ENCODE results near the gene ERGIC2.

Gene ERGIC2

DNA sequence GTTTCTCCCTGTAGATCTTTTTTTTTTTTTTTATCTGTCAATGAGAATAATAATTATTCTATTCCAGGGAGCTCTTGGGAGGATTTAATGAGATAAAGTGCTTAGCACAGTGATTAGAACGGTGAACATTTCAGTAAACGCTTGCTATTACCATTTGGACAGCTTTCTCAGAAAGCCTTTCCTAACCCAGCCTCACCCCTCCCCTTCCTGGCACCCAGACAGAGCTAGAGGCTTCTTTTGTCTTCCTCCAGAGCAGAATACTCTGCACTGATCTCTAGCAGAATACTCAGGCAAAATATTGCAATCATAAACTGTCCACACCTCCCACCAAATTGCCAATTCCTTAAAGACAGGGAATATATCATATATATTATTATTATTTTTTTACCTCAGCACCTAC is 66.6 kb downstream of the ERGIC2 start:
- H3K4me3 ChIP-seq (ENCODE audit: insufficient read length, low read depth), result no peak overlapping the region
- no peak for DNase-seq (ENCODE audit: low read depth, low spot score)
- no peak overlapping the region for H3K9ac ChIP-seq (ENCODE audit: insufficient read length, low read depth)
- H3K9me3 ChIP-seq (ENCODE audit: insufficient read depth, low read length), result no peaks in the 10 kb centered on the region
- no peaks in the 10 kb centered on the region for H3K4me1 ChIP-seq (ENCODE audit: insufficient read depth, insufficient read length)
- no peaks in the 10 kb centered on the region for H3K27me3 ChIP-seq (ENCODE audit: insufficient read depth, insufficient read length)
- TF ChIP-seq ZNF274 (IDR thresholded peaks at IDR 0.05; ENCODE audit: low read depth, low read length) (no peak), YY1 (IDR thresholded peaks at IDR 0.05; ENCODE audit: insufficient read depth, insufficient read length) (no peak), SUZ12 (IDR thresholded peaks at IDR 0.05; ENCODE audit: extremely low read depth, insufficient read depth, insufficient read length) (no peak)
- H3K36me3 ChIP-seq (ENCODE audit: insufficient read depth, insufficient read length, low read length), result no peaks in the 10 kb centered on the region

DNA sequence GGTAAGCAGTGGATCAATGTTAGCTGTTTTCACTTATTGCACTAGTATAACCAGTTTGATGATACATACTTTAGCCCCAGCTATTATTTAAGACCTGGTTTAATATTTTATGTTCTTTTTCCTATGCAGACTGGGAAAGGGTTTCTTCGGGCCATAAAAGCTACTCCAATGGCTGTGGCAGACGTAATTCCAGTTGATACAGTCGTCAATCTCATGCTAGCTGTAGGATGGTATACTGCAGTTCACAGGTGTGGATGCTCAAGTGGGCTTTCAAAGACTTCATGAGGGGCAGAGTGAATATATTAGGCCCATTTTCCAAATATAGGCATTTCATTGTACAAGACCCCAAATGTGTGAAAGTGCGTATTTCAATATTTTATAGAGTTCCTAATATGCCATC is 70.1 kb downstream of the ERGIC2 start:
- H3K9ac ChIP-seq (ENCODE audit: insufficient read length, low read depth), result no peak overlapping the region
- no peak for TF ChIP-seq YY1 (IDR thresholded peaks at IDR 0.05; ENCODE audit: insufficient read depth, insufficient read length)
- H3K9me3 ChIP-seq (ENCODE audit: insufficient read depth, low read length), result no peaks in the 10 kb centered on the region
- H3K4me3 ChIP-seq (ENCODE audit: insufficient read length, low read depth), result no peak overlapping the region
- no peaks in the 10 kb centered on the region for H3K4me1 ChIP-seq (ENCODE audit: insufficient read depth, insufficient read length)
- no peaks in the 10 kb centered on the region for H3K36me3 ChIP-seq (ENCODE audit: insufficient read depth, insufficient read length, low read length)
- no peak for DNase-seq (ENCODE audit: low read depth, low spot score)
- no peaks in the 10 kb centered on the region for H3K27me3 ChIP-seq (ENCODE audit: insufficient read depth, insufficient read length)

DNA sequence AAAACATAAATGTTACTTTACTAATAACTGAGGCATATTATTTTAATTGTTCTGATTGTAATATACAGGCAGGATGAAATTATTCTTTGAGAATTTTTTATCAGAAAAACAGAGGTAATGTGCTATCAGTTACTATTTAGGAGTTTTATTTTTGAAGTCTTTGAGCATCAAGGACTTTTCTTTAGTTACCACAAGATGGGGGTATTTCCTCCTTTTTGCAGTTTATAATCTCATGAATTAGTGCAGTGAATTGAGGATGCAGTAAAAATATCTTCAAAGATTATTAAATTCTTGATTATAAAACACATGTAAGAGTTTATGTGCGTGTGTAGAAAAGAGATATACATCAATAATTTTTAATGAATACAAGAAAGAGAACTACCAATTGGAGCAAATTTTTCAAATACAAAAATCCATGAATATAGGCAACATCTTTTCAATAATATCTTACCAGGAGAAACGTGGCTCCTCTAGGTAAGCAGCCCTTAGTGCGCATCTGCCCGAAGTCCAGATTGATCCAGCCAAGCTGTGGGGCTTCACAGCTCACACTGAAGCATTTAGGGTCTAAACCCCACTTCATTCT is 71.6 kb downstream of the ERGIC2 start:
- H3K9me3 ChIP-seq (ENCODE audit: insufficient read depth, low read length), result no peaks in the 10 kb centered on the region
- H3K4me1 ChIP-seq (ENCODE audit: insufficient read depth, insufficient read length), result no peaks in the 10 kb centered on the region
- H3K4me3 ChIP-seq (ENCODE audit: insufficient read length, low read depth), result no peak overlapping the region
- no peak for TF ChIP-seq SUZ12 (IDR thresholded peaks at IDR 0.05; ENCODE audit: extremely low read depth, insufficient read depth, insufficient read length)
- no peak for TF ChIP-seq ZNF274 (IDR thresholded peaks at IDR 0.05; ENCODE audit: low read depth, low read length)
- TF ChIP-seq YY1 (IDR thresholded peaks at IDR 0.05; ENCODE audit: insufficient read depth, insufficient read length), result no peak
- H3K36me3 ChIP-seq (ENCODE audit: insufficient read depth, insufficient read length, low read length), result no peaks in the 10 kb centered on the region
- H3K27me3 ChIP-seq (ENCODE audit: insufficient read depth, insufficient read length), result no peaks in the 10 kb centered on the region
- no peak overlapping the region for H3K9ac ChIP-seq (ENCODE audit: insufficient read length, low read depth)
- no peak for DNase-seq (ENCODE audit: low read depth, low spot score)

DNA sequence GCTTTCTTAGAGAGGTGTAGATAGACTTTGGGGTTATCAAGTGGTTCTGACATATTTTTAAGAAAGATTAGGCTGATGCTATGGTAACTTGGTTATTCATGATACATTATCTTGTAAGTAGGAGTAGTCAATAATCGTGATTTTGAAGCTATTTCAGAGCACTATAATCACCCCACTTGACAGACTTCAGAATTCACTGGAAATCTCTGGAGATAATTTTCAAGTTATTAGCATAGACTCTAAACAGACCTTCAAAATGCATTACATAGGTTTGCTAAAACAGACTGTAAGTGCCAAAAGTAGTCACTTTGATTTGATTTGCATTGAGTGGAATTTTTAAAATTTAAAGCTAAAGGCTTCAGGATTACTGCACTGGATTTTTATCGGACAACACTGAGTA is 74.3 kb downstream of the ERGIC2 start:
- H3K4me1 ChIP-seq (ENCODE audit: insufficient read depth, insufficient read length), result no peaks in the 10 kb centered on the region
- no peak for DNase-seq (ENCODE audit: low read depth, low spot score)
- H3K4me3 ChIP-seq (ENCODE audit: insufficient read length, low read depth), result no peak overlapping the region
- no peaks in the 10 kb centered on the region for H3K27me3 ChIP-seq (ENCODE audit: insufficient read depth, insufficient read length)
- H3K36me3 ChIP-seq (ENCODE audit: insufficient read depth, insufficient read length, low read length), result no peaks in the 10 kb centered on the region
- H3K9ac ChIP-seq (ENCODE audit: insufficient read length, low read depth), result no peak overlapping the region
- TF ChIP-seq YY1 (IDR thresholded peaks at IDR 0.05; ENCODE audit: insufficient read depth, insufficient read length), result no peak
- no peak for TF ChIP-seq SUZ12 (IDR thresholded peaks at IDR 0.05; ENCODE audit: extremely low read depth, insufficient read depth, insufficient read length)
- no peaks in the 10 kb centered on the region for H3K9me3 ChIP-seq (ENCODE audit: insufficient read depth, low read length)

DNA sequence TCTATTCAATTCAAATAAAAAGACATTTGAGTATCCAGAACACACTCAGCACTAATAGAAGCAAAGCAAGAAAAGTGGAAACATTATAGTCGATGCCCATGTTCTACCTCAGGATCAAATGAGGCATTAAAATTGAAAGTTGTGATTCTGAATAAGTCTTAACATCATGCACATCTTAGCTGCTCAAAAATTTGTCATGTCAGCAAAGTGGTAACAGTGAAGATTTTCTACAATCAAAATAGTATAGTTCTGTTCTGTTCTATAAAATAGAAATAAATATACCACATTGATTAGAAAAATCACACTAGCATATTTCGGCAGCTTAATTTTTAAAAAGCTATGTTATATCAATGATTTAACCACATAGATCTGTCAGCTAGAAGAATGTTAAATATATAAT is 74.7 kb downstream of the ERGIC2 start:
- Histone ChIP-seq H3K9ac (ENCODE audit: insufficient read length, low read depth) (no peak overlapping the region), H3K4me3 (ENCODE audit: insufficient read length, low read depth) (no peak overlapping the region), H3K4me1 (ENCODE audit: insufficient read depth, insufficient read length) (no peaks in the 10 kb centered on the region), H3K27me3 (ENCODE audit: insufficient read depth, insufficient read length) (no peaks in the 10 kb centered on the region), H3K9me3 (ENCODE audit: insufficient read depth, low read length) (no peaks in the 10 kb centered on the region), H3K36me3 (ENCODE audit: insufficient read depth, insufficient read length, low read length) (no peaks in the 10 kb centered on the region)
- TF ChIP-seq SUZ12 (IDR thresholded peaks at IDR 0.05; ENCODE audit: extremely low read depth, insufficient read depth, insufficient read length) (no peak), ZNF274 (IDR thresholded peaks at IDR 0.05; ENCODE audit: low read depth, low read length) (no peak), YY1 (IDR thresholded peaks at IDR 0.05; ENCODE audit: insufficient read depth, insufficient read length) (no peak)
- no peak for DNase-seq (ENCODE audit: low read depth, low spot score)

DNA sequence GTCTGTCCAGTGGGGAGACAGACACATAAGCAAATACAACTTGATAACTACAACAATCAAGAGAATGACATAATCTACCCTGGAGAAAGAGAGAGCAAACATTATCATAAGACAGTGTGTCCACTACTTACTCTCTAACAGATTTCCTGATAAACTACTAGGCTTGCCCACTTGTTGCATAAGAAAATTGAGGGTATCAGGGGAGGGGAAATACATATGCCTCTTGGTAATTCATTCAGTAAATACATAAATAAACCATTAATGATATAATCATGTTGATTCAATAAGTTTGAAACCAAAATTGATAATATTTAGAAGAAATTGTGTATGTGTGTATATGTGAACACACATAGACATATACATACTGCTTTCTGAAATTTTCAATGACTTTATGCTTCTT is 76.6 kb downstream of the ERGIC2 start:
- Histone ChIP-seq H3K9ac (ENCODE audit: insufficient read length, low read depth) (no peak overlapping the region), H3K36me3 (ENCODE audit: insufficient read depth, insufficient read length, low read length) (no peaks in the 10 kb centered on the region), H3K27me3 (ENCODE audit: insufficient read depth, insufficient read length) (no peaks in the 10 kb centered on the region), H3K4me3 (ENCODE audit: insufficient read length, low read depth) (no peak overlapping the region), H3K4me1 (ENCODE audit: insufficient read depth, insufficient read length) (no peaks in the 10 kb centered on the region), H3K9me3 (ENCODE audit: insufficient read depth, low read length) (no peaks in the 10 kb centered on the region)
- TF ChIP-seq YY1 (IDR thresholded peaks at IDR 0.05; ENCODE audit: insufficient read depth, insufficient read length) (no peak), ZNF274 (IDR thresholded peaks at IDR 0.05; ENCODE audit: low read depth, low read length) (no peak), SUZ12 (IDR thresholded peaks at IDR 0.05; ENCODE audit: extremely low read depth, insufficient read depth, insufficient read length) (no peak)
- no peak for DNase-seq (ENCODE audit: low read depth, low spot score)

DNA sequence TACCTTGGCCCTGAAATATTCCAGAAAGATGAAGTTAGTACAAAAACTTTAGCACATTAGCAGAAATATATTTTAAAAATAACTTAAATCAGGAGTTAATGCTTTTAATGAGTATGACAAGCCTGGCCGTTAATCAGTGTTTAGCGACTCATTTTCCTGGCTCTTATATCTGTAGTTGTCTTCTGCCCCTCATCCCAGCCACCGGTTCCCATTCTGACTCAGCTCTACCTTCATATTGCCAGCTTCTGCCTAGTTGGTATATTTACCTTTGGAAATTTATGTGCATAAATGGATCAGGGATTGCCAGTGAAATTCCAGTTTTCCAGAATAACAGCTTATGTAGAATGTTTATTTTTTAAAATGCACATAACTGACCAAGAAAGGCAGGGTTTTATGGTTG is 79.9 kb downstream of the ERGIC2 start:
- H3K9ac ChIP-seq (ENCODE audit: insufficient read length, low read depth), result no peak overlapping the region
- no peak for DNase-seq (ENCODE audit: low read depth, low spot score)
- H3K4me3 ChIP-seq (ENCODE audit: insufficient read length, low read depth), result no peak overlapping the region
- TF ChIP-seq YY1 (IDR thresholded peaks at IDR 0.05; ENCODE audit: insufficient read depth, insufficient read length), result no peak
- no peak for TF ChIP-seq ZNF274 (IDR thresholded peaks at IDR 0.05; ENCODE audit: low read depth, low read length)
- no peak for TF ChIP-seq SUZ12 (IDR thresholded peaks at IDR 0.05; ENCODE audit: extremely low read depth, insufficient read depth, insufficient read length)
- H3K4me1 ChIP-seq (ENCODE audit: insufficient read depth, insufficient read length), result no peaks in the 10 kb centered on the region
- H3K27me3 ChIP-seq (ENCODE audit: insufficient read depth, insufficient read length), result no peaks in the 10 kb centered on the region
- no peaks in the 10 kb centered on the region for H3K36me3 ChIP-seq (ENCODE audit: insufficient read depth, insufficient read length, low read length)
- no peaks in the 10 kb centered on the region for H3K9me3 ChIP-seq (ENCODE audit: insufficient read depth, low read length)

DNA sequence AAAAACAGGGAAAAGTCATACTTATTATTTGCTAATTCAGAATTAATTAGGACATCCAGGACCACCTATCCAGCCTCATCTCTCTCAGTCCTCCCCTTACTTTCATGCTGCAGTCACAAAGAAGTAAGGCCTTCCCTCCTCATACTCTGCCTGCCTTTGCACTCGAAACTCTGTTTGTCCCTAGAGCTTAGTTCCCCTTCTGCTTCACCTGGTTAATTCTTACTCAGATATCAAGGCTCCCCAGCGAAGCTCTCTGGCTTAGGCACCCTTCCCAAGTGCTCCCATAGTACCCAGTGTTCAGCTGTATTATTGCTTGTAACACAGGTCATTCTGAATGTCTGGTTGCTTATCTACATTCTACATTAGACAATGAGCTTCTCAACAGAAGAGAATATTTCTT is 81.3 kb downstream of the ERGIC2 start:
- Histone ChIP-seq H3K9ac (ENCODE audit: insufficient read length, low read depth) (no peak overlapping the region), H3K9me3 (ENCODE audit: insufficient read depth, low read length) (no peaks in the 10 kb centered on the region), H3K4me1 (ENCODE audit: insufficient read depth, insufficient read length) (no peaks in the 10 kb centered on the region), H3K27me3 (ENCODE audit: insufficient read depth, insufficient read length) (no peaks in the 10 kb centered on the region), H3K36me3 (ENCODE audit: insufficient read depth, insufficient read length, low read length) (no peaks in the 10 kb centered on the region), H3K4me3 (ENCODE audit: insufficient read length, low read depth) (no peak overlapping the region)
- no peak for DNase-seq (ENCODE audit: low read depth, low spot score)
- no peak for TF ChIP-seq ZNF274 (IDR thresholded peaks at IDR 0.05; ENCODE audit: low read depth, low read length)
- no peak for TF ChIP-seq SUZ12 (IDR thresholded peaks at IDR 0.05; ENCODE audit: extremely low read depth, insufficient read depth, insufficient read length)
- TF ChIP-seq YY1 (IDR thresholded peaks at IDR 0.05; ENCODE audit: insufficient read depth, insufficient read length), result no peak

All from NT2/D1 (cell line).